PFSK-1 (cell line): ENCODE data around the gene CAD.

Experiments
- POLR2AphosphoS5 ChIP-seq: IDR thresholded peaks from 2 replicates; pipeline ENCODE4 v1.6.1; 2012; ENCODE audit warnings: low read depth, mild to moderate bottlenecking, control low read depth, low read length, moderate library complexity
- REST ChIP-seq, 2 experiments: IDR thresholded peaks; 2 replicates each; pipeline versions ENCODE4 v1.6.1 to v1.8.0; 2011 to 2012; ENCODE audit warnings: low read depth in 2 of 2, low read length in 2 of 2, control low read depth in 1 of 2, inconsistent platforms in 1 of 2, mild to moderate bottlenecking in 1 of 2, moderate library complexity in 1 of 2; ENCODE audit not compliant: insufficient read depth in 1 of 2
- TAF1 ChIP-seq: IDR thresholded peaks from 2 replicates; pipeline ENCODE4 v1.6.1; 2012; ENCODE audit warnings: low read length, control low read depth, borderline replicate concordance; ENCODE audit not compliant: insufficient read depth

GRCh38 chr2:27278010-27278409 is 60.8 kb downstream of the CAD start:
- TF ChIP-seq POLR2AphosphoS5 (no peak), REST (IDR thresholded peaks at IDR 0.05; ENCODE audit: insufficient read depth in 1 of 2, low read depth in 2 of 2, low read length in 2 of 2) (no peak), TAF1 (no peak)
